Lower leg skin (tissue), 4 donors: Measurements from ENCODE around the gene RIMS4. TPM values are rescaled to one million over a fixed set of nuclear protein-coding genes. Genes with fewer than 3 reads are reported as not detected.

Source experiments
- DNase-seq, 2 donors: peaks; one replicate each; pipeline ENCODE4 v3.0.0-alpha.2; 2019; ENCODE audit warnings: low spot score in 2 of 2
- H3K4me3 ChIP-seq: fragments of 200-600 bp; sonication (generic); 2 replicates; pipeline ENCODE4 v1.5.1; 2017; ENCODE audit warnings: mild to moderate bottlenecking, low read depth; ENCODE audit not compliant: poor library complexity, severe bottlenecking
- CTCF ChIP-seq, 3 donors: fragments of 450-650 bp; IDR thresholded peaks; one replicate each; pipeline ENCODE4 v1.5.1; 2016; ENCODE audit warnings: antibody characterized with exemption in 3 of 3, mild to moderate bottlenecking in 3 of 3, moderate library complexity in 2 of 3
- POLR2A ChIP-seq, 2 donors: fragments of 450-650 bp; IDR thresholded peaks; one replicate each; pipeline ENCODE4 v1.6.1; 2016 to 2017; ENCODE audit warnings: antibody characterized with exemption in 2 of 2, mild to moderate bottlenecking in 1 of 2, moderate library complexity in 1 of 2
- WGBS, 2 donors: methylation state at CpG; one replicate each; pipeline ENCODE4 v1.1.5; 2018; 5-methylcytosine and 5-hydroxymethylcytosine counted together
- intact Hi-C: fragments of 100-400 bp; cut with DNase I; formaldehyde crosslinking; loops from one replicate; pipeline ENCODE4 v1.15.0; 2023; ENCODE audit warnings: low total_unique reads
- total RNA-seq, 4 donors: library from RNA; depleted of rRNA; stranded (reverse); fragments of >200 nt; gene quantifications; one replicate each; pipeline ENCODE4 v1.1.0, GENCODE V29; 2016

Gene RIMS4
- total RNA-seq, 4 donors from 2014 or later: 0.12 to 0.91 (median 0.39) TPM; not detected in 1

GRCh38 chr20:44750081-44750805 is 60.1 kb downstream of the RIMS4 start:
- no peak for DNase-seq
- TF ChIP-seq POLR2A (IDR thresholded peaks at IDR 0.05) (no peak), CTCF (IDR thresholded peaks at IDR 0.05) (no peak)
- H3K4me3 ChIP-seq: no peak overlapping the region
- intact Hi-C loops: loop anchor here (5.0 kb wide), 1 partner anchor 117 kb away; no protein-coding TSS in a partner anchor
- 61 to 74% methylated on average over 53 to 71 of the region's 73 CpGs for WGBS, 2 donors

- intact Hi-C loops: no loop called here
- DNase-seq: no peak
- TF ChIP-seq CTCF (IDR thresholded peaks at IDR 0.05): no peak
- no peak for TF ChIP-seq POLR2A (IDR thresholded peaks at IDR 0.05)
- WGBS, 2 donors: 74 to 90% methylated on average over 3 of the region's 3 CpGs
- no peak overlapping the region for H3K4me3 ChIP-seq
Observed at GRCh38 chr20:44748005-44748370, 62.4 kb downstream of the RIMS4 start.

GRCh38 chr20:44747166-44748004 is 63.0 kb downstream of the RIMS4 start:
- peak; percentile 72 to 96 for DNase-seq
- intact Hi-C loops: no loop called here
- 5 to 7% methylated on average over 5 of the region's 5 CpGs for WGBS, 2 donors
- H3K4me3 ChIP-seq: no peak overlapping the region
- TF ChIP-seq CTCF (IDR thresholded peaks at IDR 0.05) (peak in 1 of 3 donors; percentile 10), POLR2A (IDR thresholded peaks at IDR 0.05) (no peak)

GRCh38 chr20:44746367-44747165 is 63.8 kb downstream of the RIMS4 start:
- intact Hi-C loops: no loop called here
- 27 to 28% methylated on average over 12 of the region's 12 CpGs for WGBS, 2 donors
- H3K4me3 ChIP-seq: peak overlapping the region; percentile 42
- no peak for DNase-seq
- no peak for TF ChIP-seq POLR2A (IDR thresholded peaks at IDR 0.05)
- no peak for TF ChIP-seq CTCF (IDR thresholded peaks at IDR 0.05)

- no peak for TF ChIP-seq POLR2A (IDR thresholded peaks at IDR 0.05)
- TF ChIP-seq CTCF (IDR thresholded peaks at IDR 0.05): no peak
Observed at GRCh38 chr20:44745598-44746366, 64.6 kb downstream of the RIMS4 start, which contains the start of gene KCNK15. Gene KCNK15, plus strand, starts transcription at chr20:44745865. Its CDS starts 46 bp downstream, at chr20:44745911.

More at GRCh38 chr20:44745598-44746366, 64.6 kb downstream of the RIMS4 start, which contains the start of gene KCNK15:
- DNase-seq: peak in 1 of 2 donors; percentile 93
- peak within 1 kb of the TSS; percentile 42 for H3K4me3 ChIP-seq
- WGBS, 2 donors: 1% methylated on average over 48 to 59 of the region's 81 CpGs
- intact Hi-C loops: no loop called here
